Iris pigment epithelial cell (primary cell): ENCODE measurements around the gene FAM174C.

Source experiments
- DNase-seq: peaks from one replicate; pipeline ENCODE4 v3.0.0-alpha.2; 2011; ENCODE audit warnings: low read depth

FAM174C gene

GRCh38 chr19:1273263-1274041, 1.9 kb upstream of the FAM174C start:
- DNase-seq: peak; percentile 19

GRCh38 chr19:1274081-1274851, 1.1 kb upstream of the FAM174C start:
- DNase-seq: no peak

DNA sequence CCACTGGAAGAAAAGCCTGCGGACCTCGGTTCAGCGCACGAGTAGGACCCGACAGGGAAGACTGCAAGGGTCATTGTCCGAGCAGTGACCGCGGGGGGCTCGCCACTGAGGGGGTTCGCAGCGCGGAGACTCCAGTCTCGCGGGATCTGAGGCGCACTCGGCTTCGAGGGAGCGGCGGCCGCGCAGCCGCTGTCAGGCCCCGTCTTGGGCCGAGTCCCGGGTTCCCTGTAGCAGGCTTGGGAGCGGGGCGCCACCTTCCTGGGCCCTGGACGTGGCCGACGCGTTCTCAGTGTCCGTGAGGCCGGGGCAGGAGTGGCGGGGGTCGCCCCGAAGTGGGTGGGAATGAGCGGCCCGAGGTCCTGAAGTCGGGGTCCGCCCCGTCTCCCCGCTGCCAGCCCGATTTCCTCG, 474 bp upstream of the FAM174C start:
- DNase-seq: no peak

DNA sequence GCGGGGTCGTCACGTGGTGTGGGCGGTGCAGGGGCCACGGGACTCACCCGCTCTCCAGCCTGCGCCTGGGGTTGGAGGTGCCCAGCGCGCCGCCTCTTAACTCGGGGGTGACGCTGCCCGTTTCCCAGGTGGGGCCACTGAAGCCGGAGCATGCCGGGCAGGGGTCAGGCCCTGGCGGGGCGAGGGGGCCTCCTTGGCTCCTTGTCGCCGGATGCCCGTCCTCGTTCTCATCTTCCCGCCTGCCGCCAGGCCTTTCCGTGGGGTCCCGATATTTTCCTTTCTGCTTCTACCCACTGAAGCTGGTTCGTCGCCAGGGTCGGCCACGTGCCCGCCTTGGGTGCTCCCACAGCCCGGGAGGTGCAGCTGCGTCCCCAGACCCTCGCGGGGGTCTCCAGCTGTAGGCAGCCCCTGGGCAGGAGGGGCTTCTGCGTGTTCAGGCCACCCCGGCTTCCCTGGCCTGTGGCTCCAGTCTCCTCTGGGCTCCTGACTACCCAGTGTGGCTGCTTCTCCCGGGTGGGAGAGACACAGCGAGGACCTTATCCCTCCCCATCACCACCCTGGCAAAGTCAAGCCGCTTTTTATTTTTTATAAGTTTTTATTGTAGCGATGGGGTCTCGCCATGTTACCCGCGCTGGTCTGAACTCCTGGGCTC, 772 bp downstream of the FAM174C start:
- DNase-seq: no peak

DNA sequence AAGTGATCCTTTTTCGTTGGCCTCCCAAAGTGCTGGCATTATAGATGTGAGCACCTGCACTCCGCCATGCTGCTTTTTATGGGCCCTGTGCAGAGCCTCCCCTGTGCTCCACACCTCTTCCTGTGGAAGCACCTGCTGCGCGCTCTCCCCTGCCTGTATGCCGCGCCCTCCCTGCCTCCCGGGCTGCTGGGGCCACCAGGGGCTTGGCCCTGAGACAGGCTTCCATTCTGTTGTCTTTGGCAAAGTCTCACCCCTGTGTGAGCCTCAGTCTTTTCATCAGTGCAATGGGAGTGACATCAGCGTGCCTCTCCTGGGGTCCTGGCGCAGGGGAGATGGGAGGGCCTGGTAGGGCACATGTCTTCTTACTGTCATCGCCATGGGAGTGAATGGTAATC, 1.3 kb downstream of the FAM174C start:
- no peak for DNase-seq

DNA sequence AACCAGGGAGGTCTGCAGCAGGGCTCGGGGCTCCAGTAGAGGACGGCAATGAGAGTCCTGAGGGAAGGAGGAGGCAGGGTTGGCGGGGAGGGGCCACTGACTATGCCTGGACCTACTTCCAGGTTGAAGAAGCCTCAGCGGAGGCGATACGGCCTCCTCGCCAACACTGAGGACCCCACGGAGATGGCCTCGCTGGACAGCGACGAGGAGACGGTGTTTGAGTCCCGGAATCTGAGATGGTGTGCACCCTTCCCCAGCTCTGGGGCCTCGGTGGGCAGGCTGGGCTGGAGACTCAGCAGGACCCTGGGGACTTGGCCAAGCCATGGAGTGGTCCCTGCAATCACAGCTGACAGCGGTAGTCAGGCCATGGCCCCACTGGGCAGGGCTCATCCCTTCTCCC, 1.7 kb downstream of the FAM174C start:
- no peak for DNase-seq

DNA sequence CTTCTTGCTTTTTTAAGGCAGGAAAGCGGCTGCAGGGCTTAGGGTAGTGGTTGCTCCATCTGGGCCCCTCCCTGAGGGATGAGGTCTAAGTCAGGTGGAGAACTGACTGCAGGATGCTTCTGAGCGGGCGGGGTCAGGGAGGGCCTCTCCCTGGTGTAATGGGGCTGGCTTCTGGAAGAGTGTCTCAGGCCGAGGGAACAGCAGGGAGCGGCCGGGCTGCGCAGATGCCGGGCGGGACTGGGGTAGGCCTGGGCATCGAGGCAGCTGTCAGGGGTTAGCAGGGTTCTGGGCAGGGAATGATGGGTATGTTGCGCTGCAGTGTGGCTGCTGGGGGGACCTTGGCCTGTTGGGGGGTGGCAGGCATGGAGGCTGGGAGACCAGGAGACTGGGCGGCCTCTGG, 2.7 kb downstream of the FAM174C start:
- no peak for DNase-seq

DNA sequence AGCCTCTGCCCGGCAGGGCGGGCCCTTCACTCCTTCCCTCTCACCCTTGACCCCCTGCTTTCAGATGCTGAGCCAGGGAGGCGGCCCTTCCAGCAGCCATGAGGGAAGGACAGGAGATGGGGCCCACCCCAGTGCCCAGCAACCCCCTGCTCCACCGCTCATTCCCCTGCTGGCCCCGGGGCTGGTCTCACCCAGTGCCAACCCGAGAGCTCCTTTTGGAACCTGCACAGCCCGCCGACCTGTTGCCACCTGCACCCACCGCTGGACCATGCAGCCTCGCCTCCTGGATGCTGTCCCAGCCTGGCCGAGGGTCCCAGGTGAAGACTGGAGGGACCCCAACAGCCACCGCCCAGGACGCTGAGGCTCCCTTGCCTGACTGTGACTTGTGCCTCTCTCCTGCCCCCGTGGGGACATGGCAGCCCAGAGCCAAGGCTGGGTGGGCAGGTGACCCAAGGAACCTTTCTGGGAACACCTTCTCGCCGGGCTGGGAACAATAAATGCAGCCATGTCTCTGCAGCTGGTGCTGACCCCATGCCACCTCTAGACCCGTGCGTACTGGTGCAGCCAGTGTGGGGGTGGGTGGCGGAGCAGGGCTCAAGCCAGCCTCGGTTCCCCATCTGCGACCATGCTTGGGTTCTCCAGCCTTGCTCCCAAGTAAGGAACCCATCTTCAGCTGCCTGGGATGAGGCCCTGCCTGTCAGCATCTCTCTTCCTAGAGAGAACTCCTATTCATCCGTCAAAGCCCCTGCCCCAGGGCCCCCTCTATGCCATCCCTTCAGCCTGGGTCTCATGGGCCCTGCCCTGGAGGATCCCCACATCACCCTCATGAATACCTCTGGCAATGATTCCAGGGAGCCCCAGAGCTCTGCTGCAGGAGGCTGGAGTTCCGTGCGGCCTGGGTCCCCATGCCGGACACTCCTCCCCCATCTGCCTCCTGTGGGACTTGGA, 3.7 kb downstream of the FAM174C start:
- no peak for DNase-seq

DNA sequence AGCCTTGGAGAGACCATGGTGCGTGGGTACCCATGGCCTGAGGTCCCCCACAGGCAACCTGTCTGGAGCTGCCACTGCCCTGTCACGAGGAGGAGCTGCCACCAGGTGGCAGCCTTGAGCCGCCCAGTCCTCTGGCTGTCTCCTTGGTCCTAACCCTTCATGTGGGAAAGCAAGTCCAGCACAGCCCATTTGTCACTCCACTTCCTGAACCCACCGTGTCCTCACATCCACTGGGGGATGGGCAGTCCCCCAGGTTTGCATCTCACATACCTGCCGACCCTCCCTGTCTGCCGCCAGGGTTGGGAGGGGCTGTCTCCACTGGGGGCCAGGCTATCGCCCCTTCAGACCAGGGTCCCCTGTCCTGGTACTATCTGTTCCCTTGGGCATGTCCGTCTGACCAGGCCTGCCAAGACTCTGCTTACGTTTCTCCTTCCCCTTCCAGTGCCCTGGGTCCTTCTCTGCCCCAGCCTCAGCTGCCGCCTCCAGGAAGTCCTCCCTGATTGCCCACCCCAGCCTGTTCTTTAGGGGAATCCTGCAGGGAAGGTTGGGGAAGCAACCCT, 4.5 kb downstream of the FAM174C start:
- peak; percentile 72 for DNase-seq

DNA sequence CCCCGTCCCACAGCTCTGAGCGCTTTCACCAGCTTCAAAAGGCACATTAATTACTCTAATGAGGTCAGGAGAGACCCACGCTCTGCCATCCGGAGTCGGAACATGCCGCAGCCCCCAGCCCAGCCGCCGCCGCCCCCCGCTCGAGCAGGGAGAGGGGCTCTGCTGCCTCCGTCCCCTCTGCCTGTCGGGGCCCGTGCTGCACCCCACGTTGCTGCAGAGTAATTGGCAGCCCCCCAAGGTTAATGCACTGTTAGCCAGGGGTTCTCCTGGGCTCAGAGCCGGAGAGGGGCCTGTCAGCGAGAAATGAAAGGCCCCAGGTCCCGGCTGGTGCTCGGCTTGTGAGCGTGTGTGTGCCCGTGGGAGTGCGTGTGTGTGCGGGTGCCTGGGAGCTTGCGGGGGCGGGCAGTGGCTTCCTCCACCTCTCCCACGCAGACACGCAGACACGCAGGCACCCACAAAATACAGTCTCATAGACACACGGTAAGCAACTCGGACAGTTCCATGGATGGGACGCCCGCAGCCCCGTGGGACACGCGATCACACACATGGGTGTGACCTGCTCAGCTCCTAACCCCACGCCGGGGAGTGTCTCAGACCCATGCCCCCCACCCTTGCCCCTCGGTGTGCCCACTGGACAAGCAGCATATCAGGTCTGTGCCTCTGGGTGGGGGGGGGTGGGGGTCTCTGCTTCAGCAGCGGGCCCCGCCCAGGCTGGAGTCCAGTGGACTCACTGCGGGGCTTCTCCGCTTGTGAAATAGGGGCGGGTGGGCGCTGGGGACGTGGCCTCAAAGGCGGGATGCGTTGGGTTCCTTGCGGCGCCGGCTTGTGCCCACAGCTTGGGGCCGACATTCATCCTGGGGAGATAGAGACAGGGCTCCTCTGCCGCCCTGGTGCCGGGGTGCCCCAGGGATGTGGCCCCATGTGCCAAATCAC, 5.6 kb downstream of the FAM174C start:
- DNase-seq: no peak

GRCh38 chr19:1281569-1282287, 6.4 kb downstream of the FAM174C start:
- DNase-seq: no peak

GRCh38 chr19:1282588-1283206, 7.4 kb downstream of the FAM174C start:
- DNase-seq: no peak

DNA sequence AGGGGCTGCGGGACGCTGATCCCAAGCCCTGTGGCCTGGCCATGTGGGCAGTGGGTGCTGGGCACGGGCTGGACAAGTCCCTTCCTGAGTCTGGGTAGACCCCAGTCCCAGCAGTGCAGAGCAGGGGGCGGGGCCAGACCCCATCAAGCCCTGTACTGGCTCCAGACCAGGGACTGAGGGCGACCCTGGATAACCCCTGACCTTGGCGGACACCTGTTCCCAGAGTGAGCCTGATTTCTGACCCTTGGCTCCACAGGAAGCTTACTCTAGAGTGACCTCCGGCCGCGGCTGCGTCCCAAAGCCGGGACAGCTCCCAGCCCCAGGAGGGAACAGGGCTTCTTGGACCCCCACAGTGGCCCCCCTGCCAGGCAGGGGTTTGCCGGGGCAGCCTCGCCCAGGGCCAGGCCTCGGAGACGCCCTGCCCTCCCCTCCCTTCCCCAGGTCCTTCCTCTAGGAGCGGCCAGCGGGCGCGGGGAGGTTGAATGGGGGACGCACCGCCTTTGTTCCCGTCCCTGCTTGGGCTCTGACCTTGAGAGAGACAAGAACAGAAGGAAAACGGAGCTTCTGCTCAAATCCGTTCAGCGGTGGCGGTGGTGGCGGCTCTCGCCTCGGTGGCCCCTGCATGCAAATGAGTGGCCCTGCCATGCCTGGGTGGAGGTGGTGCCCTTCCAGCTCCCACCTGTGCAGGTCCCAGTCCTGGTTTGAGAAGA, 8.0 kb downstream of the FAM174C start:
- no peak for DNase-seq

GRCh38 chr19:1283917-1284292, 8.6 kb downstream of the FAM174C start:
- DNase-seq: no peak

DNA sequence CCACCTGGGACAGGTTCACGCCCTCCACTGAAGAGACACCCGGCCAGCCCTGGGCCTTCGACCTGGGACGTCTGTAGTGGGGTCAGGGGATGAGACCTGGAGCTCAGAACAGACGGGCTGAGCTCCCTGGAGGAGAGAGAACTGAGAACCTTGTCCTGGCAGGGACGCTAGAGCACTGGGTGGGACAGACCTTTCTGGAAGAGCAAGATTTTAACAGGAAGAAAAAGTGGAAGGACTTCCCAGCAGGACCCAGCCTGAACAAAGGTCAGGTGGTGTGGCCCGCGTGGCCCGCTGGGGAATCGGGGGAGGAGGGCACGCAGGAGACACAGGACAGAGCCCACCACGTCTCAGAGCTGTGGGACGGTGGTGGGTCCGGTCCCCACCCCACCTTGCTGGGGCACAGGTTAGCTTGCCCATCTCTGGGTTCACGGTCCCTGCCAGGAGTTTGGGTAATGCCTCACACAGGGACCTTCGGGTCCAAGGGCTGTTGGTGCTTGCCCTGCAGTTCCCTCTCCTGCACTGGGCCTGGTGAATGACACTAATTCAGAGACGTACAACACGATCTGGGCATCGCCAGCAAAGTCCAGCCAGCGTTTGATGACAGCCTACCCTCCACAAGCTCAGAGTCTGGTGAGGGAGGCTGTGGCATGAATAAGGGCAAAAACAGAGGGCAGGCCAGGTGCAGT, 9.1 kb downstream of the FAM174C start:
- DNase-seq: no peak

DNA sequence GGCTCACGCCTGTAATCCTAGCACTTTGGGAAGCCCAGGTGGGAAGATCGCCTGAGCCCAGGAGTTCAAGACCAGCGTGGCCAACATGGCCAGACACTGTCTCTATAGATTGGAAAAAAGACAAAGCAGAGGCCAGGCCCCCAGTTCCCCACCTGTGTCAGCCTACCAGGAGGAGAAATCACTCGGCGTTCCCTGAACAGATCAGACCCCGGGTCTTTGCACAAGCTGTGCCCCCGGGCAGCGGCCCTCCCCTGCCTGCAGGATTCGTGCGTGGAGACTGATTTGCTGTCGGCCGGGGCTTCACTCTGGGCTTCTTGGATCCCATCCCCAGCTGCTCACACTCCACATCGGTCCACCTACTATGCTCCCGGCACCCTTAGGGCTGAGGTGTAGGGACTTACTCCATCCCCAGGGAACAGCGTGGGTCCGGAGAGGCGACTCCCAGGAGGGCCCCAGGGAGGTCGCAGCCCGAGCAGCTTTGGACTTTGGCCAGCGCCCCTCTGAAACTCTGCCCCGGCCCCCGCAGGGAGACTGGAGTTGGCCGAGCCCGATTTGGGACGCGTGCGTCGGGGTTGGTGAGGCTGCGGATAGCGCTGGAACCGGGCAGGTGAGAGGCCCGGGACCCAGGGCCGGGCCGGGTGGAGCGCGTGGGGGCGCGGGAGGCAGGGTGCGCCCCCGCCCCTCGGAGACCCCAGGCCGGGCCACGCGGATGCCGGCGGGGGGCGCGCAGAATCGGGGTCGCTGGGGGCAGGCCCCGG, 9.8 kb downstream of the FAM174C start:
- no peak for DNase-seq

DNA sequence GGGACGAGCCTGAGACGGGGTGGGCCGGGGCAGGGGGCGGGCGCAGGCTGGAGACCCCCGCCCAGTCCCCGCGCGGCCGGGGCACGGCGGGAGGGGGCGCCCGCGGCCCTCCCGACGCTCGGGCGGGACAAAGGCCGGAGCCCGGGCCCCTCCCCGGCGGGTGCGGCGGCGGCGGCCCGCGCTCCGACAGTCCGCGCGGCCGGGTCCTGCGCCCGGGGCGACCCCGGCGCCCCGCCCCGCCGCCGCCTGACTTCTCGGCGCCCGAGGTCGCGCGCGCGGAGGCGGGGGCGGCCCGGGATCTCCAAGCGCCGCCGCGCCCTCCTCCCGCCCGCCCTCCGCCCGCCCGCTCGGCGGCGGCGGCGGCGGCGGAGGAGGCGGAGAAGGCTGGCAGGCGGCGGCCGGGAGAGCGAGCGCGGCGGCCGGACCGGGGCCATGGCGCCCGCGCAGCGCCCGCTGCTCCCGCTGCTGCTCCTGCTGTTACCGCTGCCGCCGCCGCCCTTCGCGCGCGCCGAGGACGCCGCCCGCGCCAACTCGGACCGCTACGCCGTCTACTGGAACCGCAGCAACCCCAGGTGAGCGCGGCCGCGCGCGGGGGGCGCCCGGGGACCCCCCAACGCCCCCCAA, 10.5 kb downstream of the FAM174C start, which contains the start of gene EFNA2:
Gene EFNA2 (plus strand): TSS at position 137 of the 624 bp plus-strand sequence. CDS start 296 bp downstream, at position 433.
- no peak for DNase-seq
